Hematopoietic multipotent progenitor cell (in vitro differentiated cells): ENCODE measurements around the gene CRABP1. TPM values are rescaled to one million over a fixed set of nuclear protein-coding genes. Genes with fewer than 3 reads are reported as not detected.

Experiments
- DNase-seq, 3 donors: peaks; one replicate each; pipeline ENCODE4 v3.0.0-alpha.2; 2011 to 2015; ENCODE audit warnings: low read depth in 2 of 3, low spot score in 2 of 3
- total RNA-seq: library from RNA; depleted of rRNA; stranded (reverse); fragments of >200 nt; gene quantifications from one replicate; pipeline ENCODE4 v1.2.3, GENCODE V29; 2012

Gene CRABP1
- total RNA-seq, 1 donor = 1.3 TPM

DNA sequence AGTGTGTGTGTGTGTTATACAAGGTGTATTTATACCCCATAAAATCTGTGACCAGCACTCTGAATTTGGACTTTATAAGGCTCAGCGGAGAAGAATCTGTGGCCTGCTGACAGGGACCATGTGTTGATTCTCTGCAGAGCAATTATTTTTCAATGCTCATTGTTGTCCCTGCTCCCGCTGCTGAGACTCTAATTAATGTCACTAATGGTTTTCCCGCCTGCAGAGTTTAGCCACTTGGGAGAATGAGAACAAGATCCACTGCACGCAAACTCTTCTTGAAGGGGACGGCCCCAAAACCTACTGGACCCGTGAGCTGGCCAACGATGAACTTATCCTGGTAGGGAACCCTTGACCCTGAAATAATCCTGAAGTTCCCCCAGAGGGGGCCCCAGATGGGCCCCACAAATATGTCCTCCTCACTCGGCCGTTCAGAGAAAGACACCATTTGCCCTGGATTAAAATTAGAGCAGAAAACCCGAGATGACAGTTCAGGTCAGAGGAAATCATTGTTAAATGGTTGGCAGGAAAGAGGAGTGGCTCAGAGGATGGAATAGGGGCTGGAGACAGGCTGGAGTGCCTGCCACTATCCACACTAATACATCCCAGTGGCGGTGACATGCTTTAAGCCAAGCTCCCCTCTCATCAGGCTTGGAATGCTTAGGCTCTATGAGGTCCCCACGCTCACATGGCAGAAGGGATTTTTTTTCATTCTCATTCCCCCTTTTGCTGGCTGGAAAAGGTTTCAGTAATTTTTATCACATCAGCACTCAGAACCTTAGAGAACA, 3.3 kb downstream of the CRABP1 start:
- DNase-seq = no peak

DNA sequence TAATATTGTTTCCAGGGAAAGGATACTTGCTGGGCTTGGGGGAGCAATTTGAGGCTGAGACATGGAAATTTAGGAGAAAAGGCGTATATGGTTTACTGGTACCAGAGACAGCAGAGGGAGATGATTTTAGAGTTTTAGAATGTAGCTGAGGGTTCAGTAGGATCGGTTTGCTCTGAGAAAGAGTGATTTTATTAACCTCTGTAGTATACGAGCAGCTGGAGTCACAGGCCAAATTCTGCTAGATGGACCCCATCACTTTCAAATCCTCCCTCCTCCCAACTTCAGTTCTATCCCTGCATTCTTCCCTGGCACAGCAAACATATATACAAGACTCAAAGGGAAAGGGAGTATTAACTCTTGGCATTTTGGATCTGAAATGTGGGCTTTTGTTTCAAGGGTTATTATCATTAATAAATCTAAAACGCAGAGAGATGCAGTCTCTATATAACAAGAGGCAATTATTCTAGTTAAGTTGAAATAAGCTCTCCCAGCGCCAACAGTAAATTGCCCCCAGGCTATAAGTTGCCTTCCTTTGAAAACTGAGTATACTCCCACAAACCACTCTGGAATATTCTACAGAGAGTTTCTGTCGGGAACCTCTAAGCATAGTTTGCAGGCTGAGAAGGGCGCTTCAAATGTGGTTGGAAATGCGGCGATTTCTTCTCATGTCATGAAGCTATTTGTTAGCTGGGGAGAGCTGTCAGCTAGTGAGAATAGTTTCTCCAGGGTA, 5.4 kb downstream of the CRABP1 start:
- DNase-seq = no peak

DNA sequence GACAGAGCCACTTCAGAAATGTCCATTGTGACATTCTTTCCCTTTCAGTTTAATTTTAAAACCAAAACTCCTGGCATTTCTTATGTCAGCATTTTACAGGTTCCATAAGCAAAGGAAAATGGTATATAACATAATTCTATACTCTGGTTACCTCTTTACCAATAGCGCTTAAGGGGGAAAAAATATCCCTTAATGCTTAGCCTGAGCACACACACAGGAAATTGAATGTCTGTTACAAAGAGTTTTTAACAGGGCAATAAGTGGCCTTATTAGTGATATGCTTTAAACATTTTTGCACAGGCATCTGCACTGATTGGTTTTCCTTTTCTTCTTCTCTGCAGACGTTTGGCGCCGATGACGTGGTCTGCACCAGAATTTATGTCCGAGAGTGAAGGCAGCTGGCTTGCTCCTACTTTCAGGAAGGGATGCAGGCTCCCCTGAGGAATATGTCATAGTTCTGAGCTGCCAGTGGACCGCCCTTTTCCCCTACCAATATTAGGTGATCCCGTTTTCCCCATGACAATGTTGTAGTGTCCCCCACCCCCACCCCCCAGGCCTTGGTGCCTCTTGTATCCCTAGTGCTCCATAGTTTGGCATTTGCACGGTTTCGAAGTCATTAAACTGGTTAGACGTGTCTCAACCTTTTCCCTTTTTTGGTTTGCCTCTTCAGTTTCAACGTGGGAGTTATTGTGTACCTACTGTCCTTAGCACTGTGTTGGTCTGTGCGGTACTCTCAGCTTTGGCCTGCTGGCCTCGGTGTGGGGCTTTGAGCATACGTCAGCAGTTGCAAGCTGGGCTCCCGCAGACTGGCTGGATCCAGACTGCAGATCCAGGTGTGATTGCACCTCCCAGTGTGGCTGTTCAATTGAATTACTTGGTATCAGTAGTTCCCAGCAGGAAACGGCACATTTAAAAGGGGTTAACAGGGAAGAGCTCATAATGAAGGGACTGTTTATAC, 7.7 kb downstream of the CRABP1 start:
- DNase-seq = no peak

DNA sequence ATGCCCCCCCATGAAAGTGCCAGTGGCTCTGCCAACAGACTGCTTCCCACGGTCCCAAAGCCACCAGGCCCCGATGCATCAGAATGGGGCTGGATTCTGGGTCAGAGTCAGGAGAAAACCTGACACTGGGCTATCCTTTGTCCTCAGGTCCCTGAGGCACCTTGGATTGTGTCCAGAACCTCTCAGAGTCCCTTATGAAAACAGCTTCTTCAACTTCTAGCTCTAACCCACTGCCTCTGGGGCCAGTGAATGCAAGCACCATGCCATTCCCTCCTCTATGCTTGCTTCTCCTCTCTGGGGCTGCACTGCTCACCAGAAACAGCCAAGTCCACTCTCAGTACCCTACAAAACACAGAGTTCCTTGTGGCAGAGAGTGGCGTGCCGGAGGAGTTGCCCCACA, 9.9 kb downstream of the CRABP1 start:
- DNase-seq = no peak

DNA sequence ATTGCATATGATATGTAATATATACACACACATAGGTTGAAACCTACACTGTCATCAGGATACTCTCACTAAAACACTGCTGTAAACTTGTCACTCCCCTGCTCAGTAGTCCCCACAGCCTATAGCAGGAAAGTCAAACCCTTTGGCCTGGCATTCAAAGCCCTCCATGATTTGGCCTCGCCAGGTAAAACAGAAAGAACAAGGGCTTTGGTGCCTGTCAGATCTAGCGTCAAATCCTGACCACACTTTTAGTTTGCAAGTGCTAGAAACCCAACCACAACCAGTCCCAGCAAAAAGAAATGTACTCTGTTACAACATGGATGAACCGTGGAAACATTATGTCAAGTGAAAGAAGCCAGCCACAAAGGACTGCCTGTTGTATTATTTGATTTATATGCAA, 11.4 kb downstream of the CRABP1 start:
- DNase-seq = no peak

DNA sequence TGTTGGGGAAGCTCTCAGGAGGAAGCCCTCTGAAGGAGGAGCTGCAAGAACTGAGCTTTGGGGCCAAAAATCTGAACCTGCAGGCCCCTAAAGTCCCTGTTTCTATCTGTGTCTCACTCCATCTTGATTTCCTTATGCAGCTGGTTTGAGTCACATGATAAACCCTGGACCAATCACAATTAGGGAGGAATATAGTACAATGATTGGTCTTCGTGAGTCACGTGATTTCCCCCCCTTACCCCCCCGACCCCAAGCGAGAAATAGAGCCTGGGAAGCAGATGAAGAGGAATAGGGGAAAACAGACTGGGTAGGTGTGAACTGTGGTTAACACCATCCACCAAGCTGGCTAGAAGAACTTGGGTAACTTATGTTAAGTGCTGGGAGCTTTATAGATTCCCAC, 12.9 kb downstream of the CRABP1 start:
- DNase-seq = no peak

DNA sequence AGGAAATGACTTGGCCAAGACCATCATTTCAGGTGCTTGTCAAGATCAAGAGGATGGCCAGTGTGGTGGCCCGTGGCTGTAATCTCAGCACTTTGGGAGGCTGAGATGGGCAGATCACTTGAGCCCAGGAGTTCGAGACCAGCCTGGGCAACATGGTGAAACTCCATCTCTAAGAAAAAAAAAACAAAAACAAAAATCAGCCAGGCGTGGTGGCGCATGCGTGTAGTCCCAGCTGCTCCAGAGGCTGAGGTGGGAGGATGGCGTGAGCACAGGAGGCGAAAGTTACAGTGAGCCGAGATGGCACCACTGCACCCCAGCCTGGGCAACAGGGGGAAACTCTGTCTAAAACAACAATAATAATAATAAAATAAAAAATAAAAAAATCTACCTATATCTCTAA, 15.0 kb downstream of the CRABP1 start:
- DNase-seq = no peak

DNA sequence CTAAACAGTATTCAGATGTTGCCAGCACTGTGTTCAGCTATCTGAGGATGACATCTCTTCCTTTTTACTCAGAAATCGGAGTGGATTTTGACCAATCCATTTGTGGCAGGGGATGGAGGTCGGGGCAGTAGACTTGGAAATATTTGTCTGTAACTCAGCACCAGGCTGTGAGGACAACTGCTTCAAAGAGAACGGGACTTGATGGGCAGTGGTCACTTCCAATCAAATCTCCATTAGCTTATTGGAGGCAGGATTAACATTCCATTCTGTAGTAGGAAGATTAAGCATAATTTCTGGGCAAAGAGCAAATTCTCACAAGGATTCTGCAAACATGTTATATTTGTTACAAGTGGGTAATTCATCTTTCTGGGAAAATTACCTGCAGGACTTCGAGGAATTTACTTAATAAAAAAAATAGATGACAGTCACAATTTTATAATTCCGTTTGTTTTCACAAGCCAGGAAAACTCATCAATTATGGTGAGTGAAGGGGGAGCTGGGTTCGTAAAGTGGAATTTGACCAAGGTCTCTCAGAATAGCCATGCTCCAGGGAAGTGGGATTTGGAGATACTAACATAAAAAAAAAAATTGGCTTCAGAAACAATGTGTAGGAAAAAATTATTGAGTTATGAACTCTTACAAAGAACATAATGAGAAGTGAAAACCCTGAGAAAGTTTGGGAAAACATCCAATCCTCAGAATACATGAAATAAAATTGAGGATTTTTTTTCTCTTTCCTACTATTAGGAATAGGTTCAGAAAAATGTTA, 18.1 kb downstream of the CRABP1 start:
- DNase-seq = no peak

DNA sequence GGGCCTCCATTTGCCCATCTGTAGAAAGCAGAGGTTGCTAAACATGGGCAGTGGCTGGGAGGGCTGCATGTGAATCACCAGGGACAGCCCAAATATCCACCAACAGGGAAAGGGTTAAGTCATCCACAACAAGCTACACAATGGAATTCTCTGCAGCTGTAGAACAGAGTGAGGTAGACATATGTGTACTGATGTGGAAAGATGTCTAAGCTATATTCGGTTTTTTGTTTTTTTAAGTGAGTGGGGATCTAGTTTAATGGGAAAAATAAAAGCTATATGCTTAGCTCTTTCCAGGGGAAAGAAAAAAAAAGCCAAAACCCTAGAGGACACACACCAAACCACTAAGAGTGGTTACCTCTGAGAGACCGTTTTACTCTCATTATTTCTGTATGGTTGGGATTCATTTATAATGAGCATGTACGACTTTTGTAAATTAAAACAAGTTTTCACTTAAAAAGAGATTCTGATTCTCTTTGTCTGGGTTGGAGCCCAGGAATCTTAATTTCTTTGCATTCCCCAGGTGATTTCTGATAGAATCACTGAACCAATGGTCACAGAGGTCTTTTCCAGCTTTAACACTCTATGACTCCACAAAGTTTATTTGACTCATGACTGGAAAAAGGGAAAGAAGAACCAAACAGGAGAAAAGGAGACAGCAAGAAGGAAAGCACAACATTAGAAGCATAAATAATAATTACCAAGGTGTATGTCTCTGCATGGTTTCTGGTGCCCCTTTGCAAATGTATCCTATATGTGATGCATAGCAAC, 19.1 kb downstream of the CRABP1 start:
- no peak for DNase-seq

DNA sequence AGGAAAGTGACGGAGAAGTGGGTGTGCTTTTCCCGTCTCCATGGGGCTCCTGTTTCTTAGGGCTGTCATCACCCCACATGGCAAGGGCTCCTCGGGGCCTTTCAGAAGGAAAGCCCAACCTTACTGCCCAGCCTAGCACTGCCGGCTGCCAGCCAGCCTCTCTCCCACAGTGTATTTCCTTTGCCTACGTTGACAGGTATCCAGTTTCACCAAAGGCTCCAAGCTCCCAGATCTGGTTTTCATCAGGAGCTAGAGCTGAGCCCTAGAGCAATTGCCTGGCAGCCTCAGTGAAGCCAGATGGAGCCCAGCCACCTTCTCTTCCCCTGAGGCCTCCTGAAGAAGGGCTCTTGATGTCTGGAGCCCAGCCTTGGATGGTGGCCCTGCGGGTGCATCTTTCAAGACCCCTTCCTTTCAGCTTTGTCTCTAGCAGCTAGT, 20.2 kb downstream of the CRABP1 start:
- DNase-seq = no peak

DNA sequence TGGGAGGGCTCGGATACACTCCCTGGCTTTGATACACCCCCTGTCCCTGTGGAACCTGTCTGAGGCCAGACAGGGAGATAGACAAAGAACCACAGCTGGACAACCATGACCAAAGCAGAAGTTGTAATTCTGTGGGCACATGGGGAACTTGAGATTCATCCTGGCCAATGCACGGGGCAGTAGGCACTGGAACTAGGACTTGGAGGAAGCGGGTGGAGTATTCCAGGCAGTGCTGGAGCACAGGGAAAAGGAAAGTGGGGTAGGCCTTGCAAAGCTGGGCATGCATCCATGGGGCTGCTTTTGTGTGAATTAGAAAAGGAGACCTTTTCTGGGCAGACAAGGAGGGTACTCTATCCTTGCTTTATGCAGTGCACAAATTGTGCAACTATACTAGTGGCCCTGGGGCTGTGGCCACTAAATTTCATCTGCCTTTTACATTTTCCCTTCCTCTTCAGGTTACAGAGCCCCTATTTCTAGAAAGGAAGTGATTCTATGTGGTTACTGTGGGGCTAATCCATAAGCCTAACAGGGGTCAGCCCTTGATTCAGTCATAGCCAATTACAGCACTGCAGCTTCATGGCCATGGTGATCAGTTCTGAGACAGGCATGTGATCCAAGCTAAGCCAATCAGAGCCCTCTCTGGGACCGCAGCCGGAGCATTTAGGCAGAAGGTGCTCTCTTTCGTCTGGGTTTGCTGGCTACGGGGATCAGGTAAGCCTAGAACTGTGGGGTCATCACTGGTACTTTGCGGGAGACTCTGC, 21.0 kb downstream of the CRABP1 start:
- DNase-seq = no peak

DNA sequence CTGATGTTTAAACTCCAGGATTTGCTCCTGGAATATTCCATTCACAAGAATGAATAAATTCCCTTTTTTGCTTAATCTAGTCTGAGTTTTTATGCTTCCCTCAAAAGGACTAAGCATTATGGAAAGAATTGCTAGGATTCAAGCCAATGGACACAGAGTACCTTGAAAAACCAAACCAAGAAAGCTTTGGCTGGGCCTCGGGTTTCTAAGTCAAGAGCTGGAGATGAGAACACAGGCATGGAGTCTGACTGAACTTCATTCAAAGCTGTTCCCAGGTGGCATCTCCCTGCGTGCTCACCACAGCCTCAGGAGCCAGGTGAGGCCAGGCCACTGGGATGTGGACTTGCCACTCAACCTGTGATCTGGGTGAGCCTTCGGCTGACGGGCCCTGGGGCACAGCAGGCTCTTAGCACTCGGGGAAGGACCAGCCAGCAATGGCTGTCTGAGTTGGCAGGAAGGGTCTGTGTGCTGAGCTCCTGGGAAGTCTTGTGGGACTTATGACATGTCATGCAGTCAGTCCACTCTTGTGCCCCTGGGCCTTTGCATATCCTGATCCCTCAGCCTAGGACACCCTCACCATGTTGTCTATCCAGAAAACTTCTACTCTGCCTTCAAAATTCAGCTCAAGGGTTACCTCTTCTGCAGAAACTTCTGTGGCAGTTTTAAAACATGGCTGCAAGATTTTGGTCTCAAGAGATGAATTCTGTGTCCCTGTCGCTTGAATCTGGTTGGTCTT, 21.8 kb downstream of the CRABP1 start:
- DNase-seq = no peak

DNA sequence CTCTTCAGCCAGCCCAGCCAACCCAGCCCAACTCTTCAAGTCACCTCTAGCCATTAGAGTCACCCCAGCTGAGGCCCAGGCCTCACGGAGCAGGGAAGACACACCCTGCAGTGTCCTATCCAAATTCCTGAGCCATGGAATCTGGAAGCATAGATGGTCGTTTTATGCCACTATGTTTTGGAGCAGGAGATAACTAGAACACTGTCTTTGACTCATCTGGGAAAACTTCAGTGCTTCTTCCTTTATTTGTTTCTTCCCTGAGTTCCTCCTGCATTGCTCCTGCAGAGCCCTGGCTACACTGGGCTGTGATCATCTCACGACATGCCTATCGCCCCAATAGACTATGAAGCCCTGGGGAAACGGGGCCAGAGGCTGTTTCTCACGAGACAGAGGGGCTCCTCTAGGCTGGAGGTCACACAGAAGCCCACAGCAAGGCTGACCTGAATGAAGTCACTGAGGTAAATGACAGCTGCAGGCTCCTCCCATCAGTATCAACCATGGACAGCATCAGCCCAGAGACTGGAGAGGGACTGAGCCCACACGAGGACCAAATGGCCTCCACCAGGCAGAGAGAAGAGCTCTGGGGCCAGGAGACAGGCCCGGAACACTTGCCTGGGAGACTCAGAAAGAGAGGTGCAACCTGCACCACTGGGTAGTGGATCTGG, 22.7 kb downstream of the CRABP1 start:
- DNase-seq = no peak

DNA sequence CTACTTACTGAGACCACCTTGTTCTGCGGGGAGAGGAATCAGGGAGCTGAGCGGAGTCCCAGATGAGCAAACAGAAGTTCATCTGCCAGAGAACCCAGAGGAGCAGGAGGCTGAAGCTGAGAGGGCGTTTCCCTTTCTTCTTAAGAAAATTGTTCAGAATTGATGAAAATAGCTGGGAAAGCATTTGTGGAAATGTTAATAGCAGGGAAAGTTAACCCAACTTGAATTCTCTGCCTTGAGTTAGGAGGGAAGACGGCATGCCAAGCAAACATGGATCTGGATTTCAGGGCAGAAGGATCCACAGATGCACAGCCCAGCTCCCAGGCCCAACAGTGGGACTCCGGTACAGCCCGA, 23.2 kb downstream of the CRABP1 start:
- no peak for DNase-seq

DNA sequence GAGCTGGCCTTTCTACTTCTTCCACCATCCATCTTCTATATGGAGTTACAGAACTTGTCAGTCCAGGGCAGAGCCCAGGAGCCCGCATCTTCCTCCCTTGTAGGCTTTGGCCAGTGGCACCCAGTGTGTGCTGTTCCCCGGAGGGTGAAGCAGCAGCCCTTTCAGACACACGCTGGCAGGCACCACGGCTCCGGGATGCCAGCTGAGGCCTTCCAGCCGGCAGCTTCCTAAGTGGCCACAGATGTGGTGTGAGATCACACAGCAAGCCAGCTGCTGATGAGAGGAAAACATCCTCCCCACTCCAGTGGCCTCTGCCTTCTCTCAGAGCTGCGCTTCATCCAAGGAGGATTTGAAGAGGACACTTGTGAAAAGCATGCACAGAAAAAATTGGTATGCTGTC, 24.1 kb downstream of the CRABP1 start:
- DNase-seq = no peak

DNA sequence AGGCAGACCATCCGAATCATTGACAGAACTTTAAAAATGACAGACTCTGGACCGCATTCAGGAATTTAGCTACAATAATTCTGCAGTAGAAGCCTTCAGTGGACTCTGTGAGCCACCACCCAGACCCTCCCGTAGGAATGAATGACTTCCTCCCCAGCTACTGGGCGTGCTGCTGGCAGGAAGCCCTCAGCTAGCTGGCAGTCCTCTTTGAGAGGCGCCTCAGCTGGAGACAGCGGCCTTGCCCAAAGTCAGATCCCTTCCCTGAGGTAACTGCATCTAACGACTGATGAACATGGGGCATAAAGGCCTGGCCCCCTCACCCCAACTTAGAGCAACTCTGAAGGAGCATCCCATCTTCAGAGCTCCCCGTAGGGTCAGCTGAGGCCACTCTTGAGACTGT, 25.8 kb downstream of the CRABP1 start:
- peak in 1 of 3 donors; percentile 21 for DNase-seq

DNA sequence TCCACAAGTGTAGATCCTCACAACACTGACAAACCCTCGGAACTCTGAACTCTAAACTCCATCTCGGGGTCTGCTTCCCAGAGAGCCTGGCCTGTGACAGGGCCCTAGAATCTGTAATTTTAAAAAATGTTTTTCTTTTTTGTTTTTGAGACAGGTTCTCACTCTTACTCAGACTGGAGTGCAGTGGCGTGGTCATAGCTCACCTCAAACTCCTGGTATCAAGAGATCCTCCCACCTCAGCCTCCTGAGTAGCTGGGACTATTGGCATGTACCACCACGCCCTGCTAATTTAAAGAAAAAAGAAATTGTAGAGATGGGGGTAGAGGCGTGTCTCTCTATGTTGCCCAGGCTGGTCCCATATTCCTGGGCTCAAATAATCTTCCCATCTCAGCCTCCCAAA, 26.2 kb downstream of the CRABP1 start:
- no peak for DNase-seq

DNA sequence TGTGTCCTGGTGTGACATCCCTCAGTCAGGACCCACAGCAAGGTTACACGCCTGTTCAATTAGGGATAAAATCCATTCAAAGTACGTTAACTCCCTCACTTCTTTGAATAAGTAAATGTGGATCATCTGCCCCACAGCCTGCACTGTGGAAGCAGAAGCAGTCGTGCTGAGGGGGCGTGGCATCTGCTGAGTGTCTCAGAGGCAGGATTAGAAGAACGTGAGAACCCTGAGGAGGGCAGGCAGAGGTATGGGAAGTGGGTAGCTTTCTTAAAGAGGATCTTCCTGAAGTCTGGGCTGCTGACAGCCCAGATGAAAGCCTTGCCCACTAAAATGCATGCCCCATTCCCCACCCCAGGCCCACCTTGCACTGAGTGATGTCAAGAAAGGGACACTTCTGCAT, 28.5 kb downstream of the CRABP1 start:
- peak in 1 of 3 donors; percentile 43 for DNase-seq
